ENCODE results near the gene RPL39L. TPM values are rescaled to one million over a fixed set of nuclear protein-coding genes. Genes with fewer than 3 reads are reported as not detected.

Gene RPL39L
- total and polyA plus RNA-seq, 4 donors: 7.2 to 26.7 (median 15.9) TPM

DNA sequence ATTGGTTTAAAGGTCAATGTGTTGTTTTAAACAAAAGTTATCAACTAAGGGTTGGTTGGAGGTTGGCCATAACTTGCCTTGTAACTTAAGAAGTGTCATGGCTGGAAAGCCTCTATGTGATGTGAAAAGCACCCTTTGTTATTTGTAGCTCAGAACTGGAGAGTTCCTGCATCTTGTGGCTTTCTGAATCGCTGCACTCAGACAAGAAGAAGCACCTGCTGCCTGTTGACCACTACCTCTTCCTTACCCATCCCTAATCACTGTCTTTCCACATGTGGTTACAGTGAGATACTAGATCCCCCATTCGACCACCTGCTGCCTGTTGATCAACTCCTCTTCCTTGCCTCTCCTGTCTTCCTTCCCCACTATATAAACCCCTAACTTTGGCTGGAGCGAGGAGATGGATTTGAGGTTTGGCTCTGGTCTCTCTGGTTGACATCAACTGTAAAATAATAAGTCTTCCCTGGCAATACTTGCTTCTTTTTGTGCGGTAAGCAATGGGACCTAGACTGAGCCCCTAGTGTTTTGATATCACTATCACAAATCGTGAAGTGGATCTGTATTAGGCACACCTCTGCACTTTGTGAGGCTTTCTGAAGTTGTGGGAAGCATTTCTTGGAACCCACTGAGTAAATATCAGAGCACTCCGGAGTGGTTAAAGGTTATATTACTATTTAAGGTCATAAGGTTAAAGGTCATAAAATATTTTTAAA, 13.8 kb downstream of the RPL39L start:
- H3K36me3 ChIP-seq (ENCODE audit: control insufficient read depth, insufficient read depth, low read length): no peaks in the 10 kb centered on the region
- DNase-seq (ENCODE audit: low read depth in 4 of 6, low spot score in 6 of 6): no peak
- WGBS (ENCODE audit: insufficient coverage): 94% methylated on average over 2 of the region's 6 CpGs
- no peaks in the 10 kb centered on the region for H3K27me3 ChIP-seq (ENCODE audit: control insufficient read depth, insufficient read depth, low read length)
- no peak overlapping the region for H3K4me3 ChIP-seq (ENCODE audit: low read depth, low read length)
- no peaks in the 10 kb centered on the region for H3K4me1 ChIP-seq (ENCODE audit: control insufficient read depth, insufficient read depth, low read length)
- H3K9me3 ChIP-seq (ENCODE audit: control insufficient read depth, insufficient read depth, low read length): peaks cover 4% of the 10 kb centered on the region
- no peak overlapping the region for H3K27ac ChIP-seq (ENCODE audit: low read depth, low read length)

DNA sequence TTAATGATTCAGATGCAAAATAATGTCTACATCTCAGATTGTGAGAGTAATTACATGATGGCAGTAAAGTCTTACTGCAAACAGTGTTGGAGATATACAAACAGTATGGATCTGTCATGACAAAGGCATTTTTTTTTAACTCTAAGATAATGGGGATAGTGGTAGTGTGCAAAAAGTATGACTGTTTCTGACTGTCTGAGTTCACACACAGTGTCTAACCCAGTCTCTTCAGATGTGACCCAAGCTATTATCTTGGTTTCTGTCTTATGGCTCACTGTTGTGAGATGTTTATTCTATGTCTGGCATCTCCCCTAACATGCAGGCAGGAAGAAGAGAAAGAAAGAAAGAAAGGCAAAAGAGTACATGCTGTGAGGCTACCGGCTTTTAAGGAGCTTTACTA, 17.0 kb downstream of the RPL39L start:
- H3K4me3 ChIP-seq (ENCODE audit: low read depth, low read length): no peak overlapping the region
- no peak overlapping the region for H3K27ac ChIP-seq (ENCODE audit: low read depth, low read length)
- H3K4me1 ChIP-seq (ENCODE audit: control insufficient read depth, insufficient read depth, low read length): no peaks in the 10 kb centered on the region
- peaks cover 3% of the 10 kb centered on the region for H3K9me3 ChIP-seq (ENCODE audit: control insufficient read depth, insufficient read depth, low read length)
- DNase-seq (ENCODE audit: low read depth in 4 of 6, low spot score in 6 of 6): no peak
- no CpG with 5 or more reads among the region's 1 CpG for WGBS (ENCODE audit: insufficient coverage)
- no peaks in the 10 kb centered on the region for H3K27me3 ChIP-seq (ENCODE audit: control insufficient read depth, insufficient read depth, low read length)
- no peaks in the 10 kb centered on the region for H3K36me3 ChIP-seq (ENCODE audit: control insufficient read depth, insufficient read depth, low read length)

DNA sequence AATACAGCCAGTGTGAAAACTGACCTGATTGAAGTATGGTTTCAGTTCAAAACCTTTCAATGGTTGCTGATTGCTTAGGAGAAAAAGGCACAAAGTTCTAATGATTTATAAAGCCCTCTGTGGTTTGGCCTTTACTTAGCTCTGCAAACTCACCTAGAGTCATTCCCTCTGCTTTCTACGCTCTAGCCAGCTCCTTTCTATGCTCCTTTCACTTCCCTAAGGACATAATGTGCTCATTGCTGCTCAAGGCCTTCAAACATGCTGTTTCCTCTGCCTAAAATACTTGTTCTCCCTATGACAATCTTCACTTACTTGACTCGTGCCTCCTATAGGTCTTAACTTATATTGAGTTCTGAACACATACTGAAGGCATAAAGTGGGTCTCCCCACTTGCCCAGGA, 19.0 kb downstream of the RPL39L start:
- Histone ChIP-seq H3K27me3 (ENCODE audit: control insufficient read depth, insufficient read depth, low read length) (no peaks in the 10 kb centered on the region), H3K9me3 (ENCODE audit: control insufficient read depth, insufficient read depth, low read length) (no peaks in the 10 kb centered on the region), H3K36me3 (ENCODE audit: control insufficient read depth, insufficient read depth, low read length) (no peaks in the 10 kb centered on the region), H3K4me3 (ENCODE audit: low read depth, low read length) (no peak overlapping the region), H3K4me1 (ENCODE audit: control insufficient read depth, insufficient read depth, low read length) (no peaks in the 10 kb centered on the region), H3K27ac (ENCODE audit: low read depth, low read length) (no peak overlapping the region)
- 85% methylated on average over 2 of the region's 2 CpGs for WGBS (ENCODE audit: insufficient coverage)
- DNase-seq (ENCODE audit: low read depth in 4 of 6, low spot score in 6 of 6): no peak

DNA sequence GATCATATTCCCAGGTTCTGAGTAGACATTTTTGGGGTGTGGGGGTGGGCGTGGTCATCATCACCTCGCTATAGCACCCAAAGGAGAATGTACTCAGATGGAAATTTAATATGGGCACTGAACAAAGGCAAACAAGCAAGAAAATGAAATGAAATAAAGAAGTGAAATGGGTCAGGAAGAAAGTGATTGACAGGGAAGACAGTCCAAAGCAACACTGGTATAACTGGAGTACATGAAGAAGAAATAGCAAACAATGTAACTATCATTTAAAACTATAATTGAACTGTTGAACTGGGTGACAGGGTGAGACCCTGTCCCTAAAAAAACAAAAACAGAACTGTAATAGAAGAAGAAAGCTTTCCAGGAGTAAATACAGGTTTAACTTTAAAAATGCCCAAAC, 24.8 kb downstream of the RPL39L start:
- H3K36me3 ChIP-seq (ENCODE audit: control insufficient read depth, insufficient read depth, low read length): no peaks in the 10 kb centered on the region
- no peaks in the 10 kb centered on the region for H3K27me3 ChIP-seq (ENCODE audit: control insufficient read depth, insufficient read depth, low read length)
- H3K4me3 ChIP-seq (ENCODE audit: low read depth, low read length): no peak overlapping the region
- no peaks in the 10 kb centered on the region for H3K4me1 ChIP-seq (ENCODE audit: control insufficient read depth, insufficient read depth, low read length)
- H3K27ac ChIP-seq (ENCODE audit: low read depth, low read length): no peak overlapping the region
- DNase-seq (ENCODE audit: low read depth in 4 of 6, low spot score in 6 of 6): no peak
- WGBS (ENCODE audit: insufficient coverage): 100% methylated on average over 2 of the region's 2 CpGs
- H3K9me3 ChIP-seq (ENCODE audit: control insufficient read depth, insufficient read depth, low read length): no peaks in the 10 kb centered on the region

DNA sequence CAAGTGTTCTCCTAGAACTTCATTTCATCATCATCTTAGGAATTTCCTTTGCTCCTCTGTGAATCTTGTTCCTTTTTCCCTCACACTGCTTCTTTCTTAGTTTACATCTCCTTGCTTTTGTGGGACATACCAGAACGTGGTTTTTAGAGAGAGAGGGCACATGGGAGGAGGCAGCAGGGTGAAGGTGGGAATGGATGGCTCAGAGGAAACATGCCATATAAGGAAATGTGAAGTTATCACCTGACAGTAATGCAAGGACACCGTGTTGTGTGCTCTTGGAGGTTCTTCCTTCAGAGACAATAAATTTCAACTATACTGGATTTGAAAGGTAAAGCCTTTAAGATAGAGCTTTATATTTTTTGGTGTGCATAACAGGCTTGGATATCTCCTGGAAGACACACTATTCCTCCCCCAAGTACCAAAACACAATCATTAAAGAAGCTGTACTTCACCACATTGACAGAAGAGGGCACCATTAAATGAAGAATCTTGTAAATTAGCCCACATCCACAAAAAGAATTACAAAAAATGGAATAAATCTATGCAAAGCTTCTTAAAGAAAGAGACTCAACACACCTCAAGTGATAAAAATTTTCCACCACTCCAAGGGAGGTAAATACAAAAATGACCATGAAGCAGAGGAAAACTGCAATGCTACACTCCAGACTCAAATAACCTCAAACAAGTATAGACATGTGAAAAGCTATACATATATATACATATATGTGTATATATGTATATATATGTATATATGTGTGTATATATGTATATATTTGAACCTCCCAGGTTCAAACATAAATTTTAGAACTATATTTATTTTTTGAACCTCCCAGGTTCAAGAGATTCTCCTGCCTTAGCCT, 26.1 kb downstream of the RPL39L start:
- Histone ChIP-seq H3K27ac (ENCODE audit: low read depth, low read length) (no peak overlapping the region), H3K36me3 (ENCODE audit: control insufficient read depth, insufficient read depth, low read length) (no peaks in the 10 kb centered on the region), H3K4me1 (ENCODE audit: control insufficient read depth, insufficient read depth, low read length) (no peaks in the 10 kb centered on the region), H3K27me3 (ENCODE audit: control insufficient read depth, insufficient read depth, low read length) (no peaks in the 10 kb centered on the region), H3K9me3 (ENCODE audit: control insufficient read depth, insufficient read depth, low read length) (no peaks in the 10 kb centered on the region), H3K4me3 (ENCODE audit: low read depth, low read length) (no peak overlapping the region)
- WGBS (ENCODE audit: insufficient coverage): no CpG with 5 or more reads among the region's 2 CpGs
- DNase-seq (ENCODE audit: low read depth in 4 of 6, low spot score in 6 of 6): peak in 2 of 6 donors; percentile 23 to 47

DNA sequence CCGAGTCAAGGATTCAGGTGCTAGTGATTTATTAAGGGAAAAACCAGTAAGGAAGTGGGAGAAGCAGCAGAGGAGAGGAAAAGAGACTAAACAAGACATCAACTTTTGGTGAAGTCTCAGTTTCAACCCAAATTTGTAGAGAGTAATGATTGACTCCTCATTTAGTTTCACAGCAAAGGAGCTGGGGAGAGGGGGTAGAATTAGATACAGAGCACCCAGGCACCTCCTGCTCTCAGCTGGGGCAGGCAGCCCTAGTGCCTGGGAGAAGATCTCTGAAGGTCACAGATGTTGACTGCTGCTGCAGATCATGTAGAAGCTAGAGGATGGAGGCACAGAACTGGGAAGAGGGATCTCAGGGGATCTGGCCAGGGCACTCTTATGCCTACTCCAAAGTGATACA, 29.1 kb downstream of the RPL39L start:
- no peaks in the 10 kb centered on the region for H3K36me3 ChIP-seq (ENCODE audit: control insufficient read depth, insufficient read depth, low read length)
- 57% methylated on average over 1 of the region's 1 CpG for WGBS (ENCODE audit: insufficient coverage)

DNA sequence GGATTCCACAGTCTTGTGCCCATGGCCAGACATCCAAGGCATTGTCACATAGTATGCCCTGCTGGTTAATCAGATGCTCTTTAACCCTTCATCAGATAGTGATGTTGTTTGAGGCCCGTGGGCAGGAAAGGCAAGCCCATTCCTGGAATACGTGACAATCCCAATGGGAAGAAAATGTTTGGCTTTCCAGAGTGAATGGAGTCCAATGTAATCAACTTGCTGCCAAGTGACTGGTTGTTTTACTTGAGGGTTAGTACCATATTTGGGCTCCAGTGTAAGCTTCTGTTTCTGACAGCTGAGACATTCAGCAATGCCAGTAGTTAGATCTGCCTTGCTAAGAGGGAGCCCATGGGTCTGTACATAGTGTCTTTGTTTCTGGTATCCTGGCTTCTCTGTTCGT, 31.3 kb downstream of the RPL39L start:
- Histone ChIP-seq H3K9me3 (ENCODE audit: control insufficient read depth, insufficient read depth, low read length) (no peaks in the 10 kb centered on the region), H3K4me1 (ENCODE audit: control insufficient read depth, insufficient read depth, low read length) (no peaks in the 10 kb centered on the region), H3K27me3 (ENCODE audit: control insufficient read depth, insufficient read depth, low read length) (no peaks in the 10 kb centered on the region), H3K4me3 (ENCODE audit: low read depth, low read length) (no peak overlapping the region), H3K36me3 (ENCODE audit: control insufficient read depth, insufficient read depth, low read length) (no peaks in the 10 kb centered on the region), H3K27ac (ENCODE audit: low read depth, low read length) (no peak overlapping the region)
- peak in 1 of 6 donors; percentile 28 for DNase-seq (ENCODE audit: low read depth in 4 of 6, low spot score in 6 of 6)
- 82% methylated on average over 2 of the region's 3 CpGs for WGBS (ENCODE audit: insufficient coverage)

More for the DNA sequence above, 29.1 kb downstream of the RPL39L start:
- H3K9me3 ChIP-seq (ENCODE audit: control insufficient read depth, insufficient read depth, low read length): no peaks in the 10 kb centered on the region
- H3K4me3 ChIP-seq (ENCODE audit: low read depth, low read length): no peak overlapping the region
- no peaks in the 10 kb centered on the region for H3K4me1 ChIP-seq (ENCODE audit: control insufficient read depth, insufficient read depth, low read length)
- H3K27me3 ChIP-seq (ENCODE audit: control insufficient read depth, insufficient read depth, low read length): no peaks in the 10 kb centered on the region
- DNase-seq (ENCODE audit: low read depth in 4 of 6, low spot score in 6 of 6): no peak
- H3K27ac ChIP-seq (ENCODE audit: low read depth, low read length): no peak overlapping the region

DNA sequence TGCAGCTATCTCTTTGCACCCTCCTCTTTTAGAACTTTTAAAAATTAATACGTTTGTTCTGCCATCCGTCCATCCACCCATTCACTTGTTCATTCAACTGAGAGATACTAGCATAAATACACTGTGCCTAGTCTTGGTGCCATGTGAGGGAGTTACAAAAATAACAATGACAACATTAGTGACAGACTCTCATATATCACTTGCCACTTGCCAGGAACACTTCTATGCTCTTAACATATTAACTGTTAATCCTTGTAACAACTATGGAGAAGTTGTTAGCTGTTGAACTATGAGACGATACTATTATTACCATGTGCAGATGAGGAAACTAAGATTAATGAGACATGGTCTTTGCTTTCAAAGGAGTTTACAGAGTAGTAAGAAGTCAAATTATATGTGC, 33.6 kb downstream of the RPL39L start:
- no peak overlapping the region for H3K27ac ChIP-seq (ENCODE audit: low read depth, low read length)
- WGBS (ENCODE audit: insufficient coverage): no CpG with 5 or more reads among the region's 3 CpGs
- H3K9me3 ChIP-seq (ENCODE audit: control insufficient read depth, insufficient read depth, low read length): no peaks in the 10 kb centered on the region
- no peak overlapping the region for H3K4me3 ChIP-seq (ENCODE audit: low read depth, low read length)
- no peaks in the 10 kb centered on the region for H3K27me3 ChIP-seq (ENCODE audit: control insufficient read depth, insufficient read depth, low read length)
- no peaks in the 10 kb centered on the region for H3K36me3 ChIP-seq (ENCODE audit: control insufficient read depth, insufficient read depth, low read length)
- H3K4me1 ChIP-seq (ENCODE audit: control insufficient read depth, insufficient read depth, low read length): peaks cover 8% of the 10 kb centered on the region
- no peak for DNase-seq (ENCODE audit: low read depth in 4 of 6, low spot score in 6 of 6)

DNA sequence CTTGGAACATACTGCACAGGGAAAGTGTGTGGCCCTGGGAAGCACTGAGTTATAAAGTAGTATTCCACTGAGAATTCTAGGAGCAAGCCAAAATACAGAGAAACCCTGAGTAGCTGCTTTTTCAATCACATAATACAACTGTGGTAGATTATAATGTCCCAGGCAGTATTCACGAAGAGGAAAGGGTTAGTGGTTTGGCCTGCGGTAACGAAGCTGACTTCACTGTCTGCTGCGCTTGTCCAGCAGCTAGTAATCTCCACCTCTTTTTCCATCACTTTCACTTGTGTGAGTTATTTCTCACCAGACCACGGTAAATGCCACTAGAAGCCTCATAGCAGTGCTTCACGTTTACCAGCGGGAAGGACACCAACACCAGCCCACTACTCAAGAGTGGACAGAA, 34.4 kb downstream of the RPL39L start:
- WGBS (ENCODE audit: insufficient coverage): 88% methylated on average over 6 of the region's 7 CpGs
- no peaks in the 10 kb centered on the region for H3K27me3 ChIP-seq (ENCODE audit: control insufficient read depth, insufficient read depth, low read length)
- no peaks in the 10 kb centered on the region for H3K36me3 ChIP-seq (ENCODE audit: control insufficient read depth, insufficient read depth, low read length)
- peak overlapping the region; percentile 22 for H3K27ac ChIP-seq (ENCODE audit: low read depth, low read length)
- H3K4me3 ChIP-seq (ENCODE audit: low read depth, low read length): no peak overlapping the region
- H3K4me1 ChIP-seq (ENCODE audit: control insufficient read depth, insufficient read depth, low read length): peaks cover 8% of the 10 kb centered on the region
- DNase-seq (ENCODE audit: low read depth in 4 of 6, low spot score in 6 of 6): no peak
- no peaks in the 10 kb centered on the region for H3K9me3 ChIP-seq (ENCODE audit: control insufficient read depth, insufficient read depth, low read length)

DNA sequence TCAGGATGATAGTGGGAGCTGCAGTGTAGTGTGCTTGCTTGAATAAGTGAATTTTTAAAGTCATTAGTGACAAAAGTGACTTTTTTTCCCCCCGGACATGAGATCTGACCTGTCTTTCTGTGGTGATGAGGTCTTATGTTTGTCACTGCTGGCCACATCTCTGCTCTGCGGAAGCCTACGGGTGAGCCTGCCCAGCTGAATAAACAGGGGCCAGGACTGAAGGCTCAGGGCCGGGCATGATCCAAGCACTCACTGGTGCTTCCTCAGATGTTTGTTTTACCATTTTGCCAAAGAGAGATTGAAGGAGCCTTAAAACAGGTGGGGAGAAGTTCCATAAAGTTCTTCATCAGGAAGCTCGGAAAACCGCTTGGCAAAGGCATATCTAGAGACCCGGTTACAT, 35.0 kb downstream of the RPL39L start:
- H3K27me3 ChIP-seq (ENCODE audit: control insufficient read depth, insufficient read depth, low read length): no peaks in the 10 kb centered on the region
- no peaks in the 10 kb centered on the region for H3K36me3 ChIP-seq (ENCODE audit: control insufficient read depth, insufficient read depth, low read length)
- H3K9me3 ChIP-seq (ENCODE audit: control insufficient read depth, insufficient read depth, low read length): no peaks in the 10 kb centered on the region
- peak overlapping the region; percentile 22 for H3K27ac ChIP-seq (ENCODE audit: low read depth, low read length)
- H3K4me3 ChIP-seq (ENCODE audit: low read depth, low read length): no peak overlapping the region
- DNase-seq (ENCODE audit: low read depth in 4 of 6, low spot score in 6 of 6): no peak
- H3K4me1 ChIP-seq (ENCODE audit: control insufficient read depth, insufficient read depth, low read length): peaks cover 8% of the 10 kb centered on the region
- 85% methylated on average over 7 of the region's 7 CpGs for WGBS (ENCODE audit: insufficient coverage)
